Measurements from ENCODE around the gene TMEM87A. TPM values are rescaled to one million over a fixed set of nuclear protein-coding genes. Genes with fewer than 3 reads are reported as not detected.

The TMEM87A gene
- total RNA-seq, 1 experiment from 2014 or later: 44.0 TPM

- in situ Hi-C loops (cut with HindIII; ENCODE audit: low pct_unique_long_range_greater_than_20kb, low sequenced_read_pairs): no loop called here
- DNase-seq (ENCODE audit: low read depth): no peak
These were observed 90.3 kb downstream of the TMEM87A start for GRCh38 chr15:42182961-42183360.

- DNase-seq (ENCODE audit: low read depth): no peak
- in situ Hi-C loops (cut with HindIII; ENCODE audit: low pct_unique_long_range_greater_than_20kb, low sequenced_read_pairs): no loop called here
These were observed 90.8 kb downstream of the TMEM87A start for GRCh38 chr15:42182328-42182886.

GRCh38 chr15:42178056-42178455, 95.2 kb downstream of the TMEM87A start:
- in situ Hi-C loops (cut with HindIII; ENCODE audit: low pct_unique_long_range_greater_than_20kb, low sequenced_read_pairs): no loop called here
- DNase-seq (ENCODE audit: low read depth): no peak

GRCh38 chr15:42175671-42176070, 97.6 kb downstream of the TMEM87A start:
- in situ Hi-C loops (cut with HindIII; ENCODE audit: low pct_unique_long_range_greater_than_20kb, low sequenced_read_pairs): no loop called here
- no peak for DNase-seq (ENCODE audit: low read depth)

- no peak for DNase-seq (ENCODE audit: low read depth)
- in situ Hi-C loops (cut with HindIII; ENCODE audit: low pct_unique_long_range_greater_than_20kb, low sequenced_read_pairs): no loop called here
These were observed 100.8 kb downstream of the TMEM87A start for GRCh38 chr15:42172475-42172874.

GRCh38 chr15:42171795-42172194, 101.4 kb downstream of the TMEM87A start:
- no peak for DNase-seq (ENCODE audit: low read depth)
- in situ Hi-C loops (cut with HindIII; ENCODE audit: low pct_unique_long_range_greater_than_20kb, low sequenced_read_pairs): no loop called here

GRCh38 chr15:42171122-42171521, 102.1 kb downstream of the TMEM87A start:
- in situ Hi-C loops (cut with HindIII; ENCODE audit: low pct_unique_long_range_greater_than_20kb, low sequenced_read_pairs): no loop called here
- DNase-seq (ENCODE audit: low read depth): no peak

- DNase-seq (ENCODE audit: low read depth): no peak
- in situ Hi-C loops (cut with HindIII; ENCODE audit: low pct_unique_long_range_greater_than_20kb, low sequenced_read_pairs): no loop called here
These were observed 106.8 kb downstream of the TMEM87A start for GRCh38 chr15:42166225-42166940.

- in situ Hi-C loops (cut with HindIII; ENCODE audit: low pct_unique_long_range_greater_than_20kb, low sequenced_read_pairs): no loop called here
- no peak for DNase-seq (ENCODE audit: low read depth)
These were observed 108.1 kb downstream of the TMEM87A start for GRCh38 chr15:42165106-42165505.

- in situ Hi-C loops (cut with HindIII; ENCODE audit: low pct_unique_long_range_greater_than_20kb, low sequenced_read_pairs): no loop called here
- no peak for DNase-seq (ENCODE audit: low read depth)
These were observed 109.2 kb downstream of the TMEM87A start for GRCh38 chr15:42163947-42164550.

- DNase-seq (ENCODE audit: low read depth): no peak
- in situ Hi-C loops (cut with HindIII; ENCODE audit: low pct_unique_long_range_greater_than_20kb, low sequenced_read_pairs): no loop called here
These were observed 109.9 kb downstream of the TMEM87A start for GRCh38 chr15:42163291-42163690.

Other genes with a start within 250 kb of the TMEM87A start
- gene PLA2G4D, start 178.9 kb downstream of the TMEM87A start, total RNA-seq (2014; rRNA removed; shearing (Covaris generic); ENCODE audit: low replicate concordance): not detected in 2 replicates
- 0.07 TPM in 1 of 2 replicates, not detected in the other for gene PLA2G4F, start 116.8 kb downstream of the TMEM87A start, total RNA-seq (2014; rRNA removed; shearing (Covaris generic); ENCODE audit: low replicate concordance)
- gene VPS39, start 65.1 kb downstream of the TMEM87A start, total RNA-seq (2014; rRNA removed; shearing (Covaris generic); ENCODE audit: low replicate concordance): 15.9 and 26.2 TPM in 2 replicates
- gene GANC, start 232 bp downstream of the TMEM87A start, total RNA-seq (2014; rRNA removed; shearing (Covaris generic); ENCODE audit: low replicate concordance): 6.7 and 13.3 TPM in 2 replicates
- gene CAPN3, start 86.1 kb upstream of the TMEM87A start, total RNA-seq (2014; rRNA removed; shearing (Covaris generic); ENCODE audit: low replicate concordance): 0.17 TPM in 1 of 2 replicates, not detected in the other
- 7.8 and 27.4 TPM in 2 replicates for gene ZNF106, start 217.7 kb upstream of the TMEM87A start, total RNA-seq (2014; rRNA removed; shearing (Covaris generic); ENCODE audit: low replicate concordance)
- gene SNAP23, start 222.2 kb upstream of the TMEM87A start, total RNA-seq (2014; rRNA removed; shearing (Covaris generic); ENCODE audit: low replicate concordance): 39.7 and 48.0 TPM in 2 replicates

All from Caki2 (cell line).